OCI-LY1 (cell line): ENCODE measurements around the gene CSHL1.

Experiments
- EZH2 ChIP-seq: fragments of 200-600 bp; sonication (generic), shearing (Covaris generic); IDR thresholded peaks from 2 replicates; pipeline ENCODE4 v1.8.0; 2017; ENCODE audit warnings: borderline replicate concordance, mixed run types, mild to moderate bottlenecking, antibody characterized with exemption, low read length, moderate library complexity, mixed read lengths
- TF ChIP-seq, protein P1 (sequence below): fragments of 200-600 bp; sonication (generic), shearing (Covaris generic); IDR thresholded peaks from 2 replicates; pipeline ENCODE4 v1.5.1; 2017; ENCODE audit warnings: mild to moderate bottlenecking, antibody characterized with exemption, low read length, moderate library complexity, mixed read lengths

DNA sequence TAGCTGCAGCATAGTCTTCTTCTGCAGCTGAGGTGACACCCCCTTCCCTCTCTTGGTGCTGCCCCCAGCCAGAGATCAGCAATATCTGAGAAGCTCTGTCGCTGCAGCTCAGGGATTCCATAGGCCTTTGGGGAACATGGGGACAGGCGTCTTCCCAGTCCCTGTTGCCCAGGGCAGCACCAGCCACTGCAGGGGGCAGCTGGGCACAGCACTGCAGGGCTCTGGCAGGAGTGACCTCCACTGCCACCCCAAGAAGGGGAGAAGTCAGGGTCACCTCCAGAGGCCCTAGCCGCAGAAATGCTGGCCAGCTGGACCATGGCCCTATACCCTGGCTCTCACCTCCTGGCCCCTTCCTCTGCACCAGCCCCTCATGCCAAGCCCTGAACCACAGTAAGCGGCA is 44.7 kb upstream of the CSHL1 start:
- TF ChIP-seq, protein P1, sequence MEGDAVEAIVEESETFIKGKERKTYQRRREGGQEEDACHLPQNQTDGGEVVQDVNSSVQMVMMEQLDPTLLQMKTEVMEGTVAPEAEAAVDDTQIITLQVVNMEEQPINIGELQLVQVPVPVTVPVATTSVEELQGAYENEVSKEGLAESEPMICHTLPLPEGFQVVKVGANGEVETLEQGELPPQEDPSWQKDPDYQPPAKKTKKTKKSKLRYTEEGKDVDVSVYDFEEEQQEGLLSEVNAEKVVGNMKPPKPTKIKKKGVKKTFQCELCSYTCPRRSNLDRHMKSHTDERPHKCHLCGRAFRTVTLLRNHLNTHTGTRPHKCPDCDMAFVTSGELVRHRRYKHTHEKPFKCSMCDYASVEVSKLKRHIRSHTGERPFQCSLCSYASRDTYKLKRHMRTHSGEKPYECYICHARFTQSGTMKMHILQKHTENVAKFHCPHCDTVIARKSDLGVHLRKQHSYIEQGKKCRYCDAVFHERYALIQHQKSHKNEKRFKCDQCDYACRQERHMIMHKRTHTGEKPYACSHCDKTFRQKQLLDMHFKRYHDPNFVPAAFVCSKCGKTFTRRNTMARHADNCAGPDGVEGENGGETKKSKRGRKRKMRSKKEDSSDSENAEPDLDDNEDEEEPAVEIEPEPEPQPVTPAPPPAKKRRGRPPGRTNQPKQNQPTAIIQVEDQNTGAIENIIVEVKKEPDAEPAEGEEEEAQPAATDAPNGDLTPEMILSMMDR: no peak
- no peak for TF ChIP-seq EZH2
